ENCODE data around the gene CAMSAP2.

CAMSAP2 gene

GRCh38 chr1:200873671-200874397 is 135.1 kb downstream of the CAMSAP2 start:
- TF ChIP-seq EZH2 (optimal IDR thresholded peaks at IDR 0.05; ENCODE audit: low read depth, low read length) (no peak), CTCF (IDR thresholded peaks at IDR 0.05; ENCODE audit: low read length) (no peak), EZH2phosphoT487 (IDR thresholded peaks at IDR 0.05; ENCODE audit: low read length) (no peak)
- no peak overlapping the region for H3K4me2 ChIP-seq (ENCODE audit: low read depth, low read length)
- no peak overlapping the region for H2AFZ ChIP-seq (ENCODE audit: low read length)
- peaks cover 18% of the 10 kb centered on the region for H3K4me1 ChIP-seq (ENCODE audit: low read length)
- no peaks in the 10 kb centered on the region for H3K9me3 ChIP-seq (replicated peaks; ENCODE audit: insufficient read depth, low read length)
- no peaks in the 10 kb centered on the region for H3K9me2 ChIP-seq (replicated peaks; ENCODE audit: insufficient read depth, low read length)
- no peak for DNase-seq
- no peaks in the 10 kb centered on the region for H4K20me1 ChIP-seq (ENCODE audit: insufficient read depth, low read length)
- H3K9ac ChIP-seq (ENCODE audit: low read length) = no peak overlapping the region
- H3K79me2 ChIP-seq (ENCODE audit: low read length) = no peaks in the 10 kb centered on the region
- H3K27me3 ChIP-seq (replicated peaks; ENCODE audit: insufficient read depth, low read length) = no peaks in the 10 kb centered on the region
- H3F3A ChIP-seq (ENCODE audit: insufficient read depth, low read length) = no peaks in the 10 kb centered on the region
- no peaks in the 10 kb centered on the region for H3K36me3 ChIP-seq (replicated peaks; ENCODE audit: insufficient read depth, low read length)
- no peak overlapping the region for H3K27ac ChIP-seq (ENCODE audit: low read length)
- H3K4me3 ChIP-seq (ENCODE audit: low read length) = no peak overlapping the region

GRCh38 chr1:200874694-200875093 is 136.0 kb downstream of the CAMSAP2 start:
- H2AFZ ChIP-seq (ENCODE audit: low read length) = no peak overlapping the region
- H3K79me2 ChIP-seq (ENCODE audit: low read length) = no peaks in the 10 kb centered on the region
- no peak overlapping the region for H3K4me3 ChIP-seq (ENCODE audit: low read length)
- H3F3A ChIP-seq (ENCODE audit: insufficient read depth, low read length) = no peaks in the 10 kb centered on the region
- no peaks in the 10 kb centered on the region for H4K20me1 ChIP-seq (ENCODE audit: insufficient read depth, low read length)
- no peaks in the 10 kb centered on the region for H3K9me2 ChIP-seq (replicated peaks; ENCODE audit: insufficient read depth, low read length)
- peaks cover 11% of the 10 kb centered on the region for H3K4me1 ChIP-seq (ENCODE audit: low read length)
- TF ChIP-seq EZH2 (optimal IDR thresholded peaks at IDR 0.05; ENCODE audit: low read depth, low read length) (no peak), CTCF (IDR thresholded peaks at IDR 0.05; ENCODE audit: low read length) (no peak), EZH2phosphoT487 (IDR thresholded peaks at IDR 0.05; ENCODE audit: low read length) (no peak)
- H3K9ac ChIP-seq (ENCODE audit: low read length) = no peak overlapping the region
- H3K27me3 ChIP-seq (replicated peaks; ENCODE audit: insufficient read depth, low read length) = no peaks in the 10 kb centered on the region
- no peak overlapping the region for H3K27ac ChIP-seq (ENCODE audit: low read length)
- no peaks in the 10 kb centered on the region for H3K9me3 ChIP-seq (replicated peaks; ENCODE audit: insufficient read depth, low read length)
- H3K36me3 ChIP-seq (replicated peaks; ENCODE audit: insufficient read depth, low read length) = no peaks in the 10 kb centered on the region
- no peak overlapping the region for H3K4me2 ChIP-seq (ENCODE audit: low read depth, low read length)
- no peak for DNase-seq

- Histone ChIP-seq H3K4me1 (ENCODE audit: low read length) (peaks cover 8% of the 10 kb centered on the region; the same call in 1 of the 2 replicates), H3K27ac (ENCODE audit: low read length) (no peak overlapping the region), H3K9me3 (replicated peaks; ENCODE audit: insufficient read depth, low read length) (no peaks in the 10 kb centered on the region), H3K9ac (ENCODE audit: low read length) (no peak overlapping the region), H3F3A (ENCODE audit: insufficient read depth, low read length) (no peaks in the 10 kb centered on the region), H4K20me1 (ENCODE audit: insufficient read depth, low read length) (no peaks in the 10 kb centered on the region), H3K4me3 (ENCODE audit: low read length) (no peak overlapping the region), H3K79me2 (ENCODE audit: low read length) (no peaks in the 10 kb centered on the region), H3K9me2 (replicated peaks; ENCODE audit: insufficient read depth, low read length) (no peaks in the 10 kb centered on the region), H3K36me3 (replicated peaks; ENCODE audit: insufficient read depth, low read length) (no peaks in the 10 kb centered on the region), H3K27me3 (replicated peaks; ENCODE audit: insufficient read depth, low read length) (no peaks in the 10 kb centered on the region), H2AFZ (ENCODE audit: low read length) (no peak overlapping the region), H3K4me2 (ENCODE audit: low read depth, low read length) (no peak overlapping the region)
- DNase-seq = no peak
- no peak for TF ChIP-seq EZH2phosphoT487 (IDR thresholded peaks at IDR 0.05; ENCODE audit: low read length)
- TF ChIP-seq CTCF (IDR thresholded peaks at IDR 0.05; ENCODE audit: low read length) = no peak
- TF ChIP-seq EZH2 (optimal IDR thresholded peaks at IDR 0.05; ENCODE audit: low read depth, low read length) = no peak
Measured at GRCh38 chr1:200875416-200875815, 136.7 kb downstream of the CAMSAP2 start.
